ENCODE results near the gene THRB. TPM values are rescaled to one million over a fixed set of nuclear protein-coding genes. Genes with fewer than 3 reads are reported as not detected.

THRB gene
- total RNA-seq, 1 experiment from 2014 or later, result 5.8 TPM

- Mint-ChIP-seq H3K4me1 (peaks cover 18% of the 10 kb centered on the region), H3K27ac (no peak overlapping the region), H3K36me3 (no peaks in the 10 kb centered on the region), H3K4me3 (no peak overlapping the region), H3K9me3 (no peaks in the 10 kb centered on the region), H3K27me3 (ENCODE audit: low read depth) (no peaks in the 10 kb centered on the region)
- POLR2A ChIA-PET, result interaction anchor here (0.7 kb wide), 1 partner anchor 1465 kb away, joined by 7 read pairs; no protein-coding TSS in a partner anchor
- DNase-seq (ENCODE audit: low spot score) (no peak), ATAC-seq (peak; percentile 50; the same call in 1 of the 2 replicates)
- no peak for TF ChIP-seq E2F5 (CRISPR knock-in tag; IDR thresholded peaks at IDR 0.05)
- no peak for TF ChIP-seq MYBL2 (CRISPR knock-in tag; IDR thresholded peaks at IDR 0.05)
- TF ChIP-seq RORB (CRISPR knock-in tag; IDR thresholded peaks at IDR 0.05), result no peak
- TF ChIP-seq GRHL2 (CRISPR knock-in tag; IDR thresholded peaks at IDR 0.05; ENCODE audit: insufficient replicate concordance, severe bottlenecking), result no peak
- TF ChIP-seq FOXP1 (CRISPR knock-in tag; IDR thresholded peaks at IDR 0.05; ENCODE audit: borderline replicate concordance), result no peak
- TF ChIP-seq ZNF219 (CRISPR knock-in tag; IDR thresholded peaks at IDR 0.05; ENCODE audit: borderline replicate concordance), result no peak
- TF ChIP-seq ZNF281 (CRISPR knock-in tag; IDR thresholded peaks at IDR 0.05), result no peak
- no peak for TF ChIP-seq IRF2 (CRISPR knock-in tag; IDR thresholded peaks at IDR 0.05; ENCODE audit: borderline replicate concordance, low read depth)
- no peak for TF ChIP-seq ELF4 (CRISPR knock-in tag; IDR thresholded peaks at IDR 0.05; ENCODE audit: low read depth)
- no peak for TF ChIP-seq RELA (CRISPR knock-in tag; IDR thresholded peaks at IDR 0.05; ENCODE audit: borderline replicate concordance)
- no peak for TF ChIP-seq AR (CRISPR knock-in tag; IDR thresholded peaks at IDR 0.05)
- no peak for TF ChIP-seq ZNF416 (CRISPR knock-in tag; IDR thresholded peaks at IDR 0.05)
- CTCF ChIA-PET, result interaction anchor here (0.7 kb wide), 1 partner anchor 13 kb away, joined by 3 read pairs; no protein-coding TSS in a partner anchor
Observed at GRCh38 chr3:24101676-24102168, 392.9 kb downstream of the THRB start.

- no peaks in the 10 kb centered on the region for H3K9me3 Mint-ChIP-seq
- DNase-seq (ENCODE audit: low spot score) (no peak), ATAC-seq (no peak)
- no peaks in the 10 kb centered on the region; the same call in 1 of the 2 replicates for H3K36me3 Mint-ChIP-seq
- TF ChIP-seq GABPB1 (CRISPR knock-in tag; IDR thresholded peaks at IDR 0.05) (peak; percentile 91), EMX1 (CRISPR knock-in tag; IDR thresholded peaks at IDR 0.05) (no peak), AFF4 (CRISPR knock-in tag; IDR thresholded peaks at IDR 0.05; ENCODE audit: borderline replicate concordance) (no peak), FOXP1 (CRISPR knock-in tag; IDR thresholded peaks at IDR 0.05; ENCODE audit: borderline replicate concordance) (no peak), NR1H2 (CRISPR knock-in tag; IDR thresholded peaks at IDR 0.05) (no peak)
- H3K27ac Mint-ChIP-seq, result no peak overlapping the region
- no peak overlapping the region for H3K4me3 Mint-ChIP-seq
- CTCF ChIA-PET, result no interaction called here
- POLR2A ChIA-PET, result no interaction called here
- no peaks in the 10 kb centered on the region for H3K27me3 Mint-ChIP-seq (ENCODE audit: low read depth)
- peaks cover 21% of the 10 kb centered on the region for H3K4me1 Mint-ChIP-seq
Observed at GRCh38 chr3:24100696-24101402, 393.8 kb downstream of the THRB start.
